Heart left ventricle (tissue), 13 donors: Measurements from ENCODE around the gene ACE.

Experiments
- CTCF ChIP-seq, 12 donors: fragments of 200-600 bp; sonication (generic) in 4 of 12; IDR thresholded peaks; one replicate each; pipeline versions ENCODE4 v1.5.0 to v1.8.0; 2018 to 2022; ENCODE audit warnings: antibody characterized with exemption in 12 of 12, mild to moderate bottlenecking in 5 of 12
- POLR2A ChIP-seq, 2 donors: fragments of 450-650 bp; IDR thresholded peaks; one replicate each; pipeline ENCODE4 v1.6.1; 2017; ENCODE audit warnings: antibody characterized with exemption in 2 of 2, mild to moderate bottlenecking in 2 of 2, moderate library complexity in 2 of 2
- donor health status: ischemic (EF 13 %, LVEDD 7.1; RV severe dilation, severe dysfunction).
- donor health status: DM: no; HTN: yes; CAD: no.
- donor health status: DM: no; HTN: no; CAD: no.
- donor health status: ischemic (EF 25% LVEDD 6.9; RV normal size, moderate dysfunction).
- donor health status: ischemic (EF 25% LVEDD 5.7; RV mildly dilated, moderate dysfunction).
- donor health status: ischemic (EF 35%, LVEDD 5.7; RV mildly dilated, moderate dysfunction).
- donor health status: nonischemic (EF 11% LVEDD 7.7; RV severe dilation, severe dysfunction).
- donor health status: DM: yes; HTN: yes; CAD: no.
- donor health status: PGD.
- donor health status: ischemic (EF 29% LVEDD 5.4; RV normal size, mild dysfunction).
- donor health status: nonischemic (EF 23%, LVEDD 6.1; RV moderate dilation, normal function).

- TF ChIP-seq POLR2A (IDR thresholded peaks at IDR 0.05) (no peak), CTCF (IDR thresholded peaks at IDR 0.05) (no peak)
Measured at GRCh38 chr17:63533433-63534077, 56.7 kb downstream of the ACE start.
